ENCODE measurements around the gene CLASP1.
"Not testable (repeated sequence)": the region's sequence is repeated elsewhere in the genome, so short reads cannot be mapped to it uniquely, and the experiment has no call there.

CLASP1 gene

GRCh38 chr2:121659933-121660332 lies 10.7 kb upstream of the CLASP1 start:
- DNase-seq: no peak

DNA sequence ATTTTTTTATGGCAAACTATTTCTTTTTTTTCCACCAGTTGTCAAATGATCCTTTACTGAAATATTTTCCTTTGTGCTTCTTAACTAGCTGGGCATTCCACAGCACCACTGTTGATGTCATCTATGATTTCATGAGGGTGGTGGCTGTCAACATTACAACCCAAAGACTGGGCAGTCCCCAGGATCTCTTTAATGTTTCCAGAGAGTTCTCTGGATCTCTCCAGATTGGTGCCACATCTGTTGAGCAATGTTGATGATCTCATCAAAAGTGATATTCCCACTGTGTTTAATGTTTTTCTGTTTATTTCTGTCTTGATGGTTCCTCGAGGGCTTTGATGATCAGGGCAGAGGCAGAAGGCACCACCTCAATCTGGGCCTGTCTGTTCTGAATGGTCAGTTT lies 9.1 kb upstream of the CLASP1 start:
- not testable (repeated sequence) for DNase-seq

- DNase-seq: no peak
Measured at GRCh38 chr2:121653035-121653434, 3.8 kb upstream of the CLASP1 start.

GRCh38 chr2:121650315-121650930 lies 1.2 kb upstream of the CLASP1 start:
- DNase-seq: peak; percentile 17

GRCh38 chr2:121649596-121650314 lies 493 bp upstream of the CLASP1 start:
- peak; percentile 95 for DNase-seq

DNA sequence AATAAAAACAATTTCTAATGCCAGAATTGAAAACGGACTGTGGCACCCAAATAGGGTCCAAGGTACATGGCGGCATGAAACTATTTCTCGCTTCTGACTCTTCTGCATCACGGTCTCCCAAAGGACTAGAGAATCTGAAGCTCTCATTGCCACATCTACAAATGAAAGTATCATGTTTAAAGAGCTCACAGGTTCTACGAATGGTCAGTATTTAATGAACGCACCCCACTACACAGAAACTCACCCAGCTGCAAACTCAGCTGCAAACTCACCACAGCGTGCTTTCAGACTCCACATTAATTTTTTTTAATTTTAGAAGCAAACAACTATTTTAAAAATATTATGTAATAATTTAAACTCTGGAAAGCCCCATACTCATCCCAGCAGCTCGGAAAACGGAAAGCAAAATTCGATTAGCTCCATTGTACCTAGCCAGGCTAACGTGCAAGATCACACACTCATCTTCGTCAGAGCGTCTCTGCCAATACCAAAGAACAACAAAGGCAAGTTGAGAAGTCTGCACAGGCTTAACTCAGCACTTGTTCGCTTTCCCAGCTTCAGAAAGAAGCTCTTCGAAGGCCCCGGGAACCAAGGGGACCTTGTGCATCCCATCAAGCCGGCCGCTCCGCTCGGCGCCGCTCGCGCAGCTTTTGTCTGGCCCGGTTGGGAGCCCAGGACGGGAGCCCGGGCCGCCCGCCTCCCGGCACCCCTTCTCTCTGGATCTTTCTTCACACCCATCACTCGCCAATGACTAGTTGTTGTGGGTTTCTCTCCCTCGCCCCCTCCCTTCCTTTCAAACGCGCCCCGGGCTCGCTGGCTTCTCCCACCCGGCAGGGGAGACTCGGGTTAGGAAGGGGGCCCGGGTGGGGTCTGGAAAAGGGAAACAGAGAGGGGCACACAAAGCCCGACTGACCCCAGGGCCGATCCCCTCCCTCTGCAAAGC lies 785 bp downstream of the CLASP1 start:
- peak; percentile 35 for DNase-seq

GRCh38 chr2:121647396-121647795 lies 1.9 kb downstream of the CLASP1 start:
- DNase-seq: no peak

- DNase-seq: no peak
Measured at GRCh38 chr2:121644715-121645114, 4.5 kb downstream of the CLASP1 start.

- no peak for DNase-seq
Measured at GRCh38 chr2:121643877-121644276, 5.4 kb downstream of the CLASP1 start.

- no peak for DNase-seq
Measured at GRCh38 chr2:121640380-121641316, 8.6 kb downstream of the CLASP1 start.

- not testable (repeated sequence) for DNase-seq
Measured at GRCh38 chr2:121639846-121640245, 9.4 kb downstream of the CLASP1 start.

DNA sequence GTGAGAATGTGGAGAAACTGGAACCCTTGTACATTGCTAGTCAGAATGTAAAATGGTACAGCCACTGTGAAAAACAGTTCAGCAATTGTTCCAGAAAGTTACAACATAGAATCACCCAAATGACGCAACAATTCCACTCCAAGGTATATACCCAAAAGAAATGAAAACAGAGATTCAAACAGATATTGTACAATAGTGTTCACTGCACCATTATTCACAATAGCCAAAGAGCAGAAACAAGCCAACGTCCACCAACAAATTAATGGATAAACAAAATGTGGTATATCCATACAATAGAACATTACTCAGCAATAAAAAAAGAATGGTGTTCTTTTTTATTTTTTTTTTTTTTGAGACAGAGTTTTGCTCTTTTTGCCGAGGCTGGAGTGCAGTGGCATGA lies 10.9 kb downstream of the CLASP1 start:
- DNase-seq: no peak

- DNase-seq: no peak
Measured at GRCh38 chr2:121635371-121635770, 13.9 kb downstream of the CLASP1 start.

DNA sequence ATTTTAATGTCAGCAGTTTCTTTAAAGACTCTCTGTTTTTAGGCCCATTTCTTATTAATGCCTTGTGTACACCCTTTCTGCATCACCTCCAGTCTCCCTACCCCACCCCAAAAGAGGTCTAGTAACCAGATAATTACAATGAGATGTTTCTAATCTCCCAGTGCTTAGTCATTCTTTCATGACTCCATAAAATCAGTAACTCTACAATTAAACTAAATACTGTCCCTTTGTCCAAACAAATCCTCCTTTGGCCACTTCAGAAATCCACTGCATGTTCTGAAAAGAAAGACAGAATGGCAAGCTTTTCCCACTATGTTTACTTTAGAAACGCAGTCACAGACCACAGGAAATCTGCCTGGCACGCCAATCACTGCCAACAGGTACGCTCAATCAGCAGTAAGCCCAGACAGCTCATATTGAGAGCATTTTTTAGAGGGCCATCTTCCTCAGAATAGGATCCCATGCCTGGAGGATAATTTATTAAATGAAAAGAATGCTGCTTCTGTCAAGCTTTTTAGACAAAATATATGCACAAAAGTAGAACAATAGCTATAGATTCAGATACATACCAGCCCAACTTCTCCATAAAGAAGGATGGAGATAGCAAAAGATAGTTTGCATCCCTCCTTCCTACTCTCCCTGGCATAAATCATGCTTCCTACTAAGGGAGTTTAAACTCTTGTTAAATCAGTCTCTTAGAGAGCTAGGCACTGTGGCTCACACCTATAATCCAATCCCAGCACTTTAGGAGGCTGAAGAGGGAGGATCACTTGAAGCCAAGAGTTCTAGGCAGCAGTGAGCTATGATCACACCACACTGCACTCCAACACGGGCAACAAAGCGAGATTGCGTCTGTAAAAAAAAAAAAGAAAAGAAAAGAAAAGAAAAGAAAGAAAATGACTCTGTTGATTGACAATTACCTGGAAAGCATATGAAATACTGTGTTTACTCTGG lies 14.6 kb downstream of the CLASP1 start:
- no peak for DNase-seq

DNA sequence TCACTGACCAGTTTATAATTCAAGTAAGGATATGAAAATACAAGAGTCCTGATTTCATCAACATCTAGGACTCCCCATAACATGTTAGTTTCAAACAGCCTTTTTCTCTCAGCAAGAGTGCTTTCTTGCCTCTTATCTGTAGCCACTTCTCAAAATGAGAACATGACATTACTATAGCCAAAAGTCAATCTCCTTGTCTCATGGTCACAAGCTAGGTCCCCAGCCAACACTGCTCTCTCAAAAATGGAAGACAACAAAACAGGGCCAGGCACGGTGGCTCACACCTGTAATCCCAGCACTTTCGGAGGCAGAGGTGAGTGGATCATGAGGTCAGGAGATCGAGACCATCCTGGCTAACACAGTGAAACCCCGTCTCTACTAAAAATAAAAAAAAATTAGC lies 15.8 kb downstream of the CLASP1 start:
- DNase-seq: no peak

- no peak for DNase-seq
Measured at GRCh38 chr2:121627525-121628050, 21.7 kb downstream of the CLASP1 start.

DNA sequence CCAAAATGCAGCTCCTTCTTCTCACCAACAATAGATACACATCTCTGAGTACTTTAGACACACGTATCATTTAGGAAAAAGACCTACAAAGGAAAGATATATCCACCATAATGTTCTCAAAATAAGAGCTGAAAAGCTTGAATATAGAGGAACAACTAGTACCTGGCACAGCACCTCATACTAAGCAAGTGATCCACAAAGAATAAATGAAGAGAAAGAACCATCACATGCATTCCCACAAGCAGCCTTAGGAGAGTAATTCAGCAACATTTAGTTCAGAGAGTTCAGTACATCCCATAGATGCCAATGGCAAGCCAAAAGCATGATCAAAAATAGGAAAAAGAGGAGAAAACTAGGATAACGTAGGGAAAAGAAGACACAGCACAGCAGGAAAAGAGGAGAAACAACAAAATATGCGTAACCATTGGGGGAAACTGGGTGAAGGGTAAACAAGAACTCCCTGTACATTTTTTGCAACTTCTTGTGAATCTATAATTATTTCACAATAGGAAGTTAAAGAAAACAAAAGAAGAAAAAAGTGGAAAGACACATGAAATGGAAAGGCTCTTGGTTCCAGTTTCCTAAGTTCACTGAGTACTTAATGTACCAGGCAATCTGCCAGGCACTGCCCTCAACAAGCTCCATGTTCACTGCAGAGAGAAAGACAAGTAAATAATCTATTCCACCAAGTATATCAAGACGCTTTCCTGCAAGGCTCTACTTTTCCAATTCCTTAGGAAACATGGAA lies 22.3 kb downstream of the CLASP1 start:
- DNase-seq: no peak

DNA sequence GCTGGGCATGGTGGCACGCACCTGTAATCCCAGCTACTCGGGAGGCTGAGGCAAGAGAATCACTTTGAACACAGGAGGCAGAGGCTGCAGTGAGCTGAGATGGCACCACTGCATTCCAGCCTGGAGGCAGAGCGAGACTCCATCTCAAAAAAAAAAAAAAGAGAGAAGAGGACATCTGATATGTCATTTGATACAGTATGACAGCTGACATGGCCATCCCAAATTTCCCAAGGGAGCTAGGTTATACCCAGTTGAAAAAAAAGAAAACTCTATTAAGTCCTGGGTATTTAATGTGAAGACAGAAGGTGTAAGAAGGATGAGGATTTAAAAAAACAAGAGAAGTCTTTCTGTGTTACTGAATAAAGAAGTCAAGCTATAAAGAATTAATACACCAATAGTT lies 23.3 kb downstream of the CLASP1 start:
- no peak for DNase-seq

DNA sequence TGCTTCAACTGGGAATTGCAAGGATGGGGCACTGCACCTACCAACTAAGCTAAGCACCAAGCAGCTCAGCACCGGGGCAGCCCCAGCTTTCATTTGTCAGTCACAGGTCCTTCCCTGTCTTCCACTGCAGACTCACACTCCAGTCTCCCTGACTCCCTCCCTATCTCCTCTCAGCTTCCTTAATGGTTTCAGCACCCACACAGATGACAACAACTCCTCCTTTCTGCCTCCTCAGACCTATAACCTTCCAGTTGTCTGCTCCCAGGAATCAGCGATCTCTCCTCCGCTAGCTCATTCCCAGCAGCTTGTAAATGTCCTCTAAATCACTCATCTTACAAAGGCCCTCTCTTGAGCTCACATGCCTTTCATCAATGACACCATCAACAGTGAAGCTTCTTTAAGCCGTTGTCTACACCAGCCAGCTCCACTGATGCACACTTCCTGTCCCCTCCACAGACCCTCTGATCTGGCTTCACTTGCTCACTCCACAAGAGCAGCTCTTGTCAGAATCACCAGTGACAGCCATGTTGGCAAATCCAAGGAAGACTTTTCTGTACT lies 32.1 kb downstream of the CLASP1 start:
- DNase-seq: no peak

DNA sequence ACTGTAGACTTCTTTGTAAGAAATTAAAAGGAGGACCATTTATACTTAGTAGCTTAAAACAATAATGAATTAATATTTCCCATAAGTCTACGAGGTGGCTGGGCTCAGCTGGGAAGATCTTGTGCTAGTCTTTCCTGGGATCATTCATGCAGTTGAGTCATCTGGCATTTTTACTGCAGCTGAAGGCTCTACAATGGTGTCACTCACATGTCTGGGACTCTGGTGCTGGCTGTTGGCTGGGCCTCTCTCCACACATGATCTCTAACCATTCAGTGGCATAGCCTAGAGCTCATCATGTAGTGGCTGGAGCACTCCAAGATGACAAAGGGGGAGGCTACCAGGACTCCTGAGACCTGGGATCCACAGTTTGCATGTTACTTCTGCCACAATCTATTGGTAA lies 35.5 kb downstream of the CLASP1 start:
- no peak for DNase-seq
